Measurements from ENCODE around the gene ZNF606.

The ZNF606 gene

DNA sequence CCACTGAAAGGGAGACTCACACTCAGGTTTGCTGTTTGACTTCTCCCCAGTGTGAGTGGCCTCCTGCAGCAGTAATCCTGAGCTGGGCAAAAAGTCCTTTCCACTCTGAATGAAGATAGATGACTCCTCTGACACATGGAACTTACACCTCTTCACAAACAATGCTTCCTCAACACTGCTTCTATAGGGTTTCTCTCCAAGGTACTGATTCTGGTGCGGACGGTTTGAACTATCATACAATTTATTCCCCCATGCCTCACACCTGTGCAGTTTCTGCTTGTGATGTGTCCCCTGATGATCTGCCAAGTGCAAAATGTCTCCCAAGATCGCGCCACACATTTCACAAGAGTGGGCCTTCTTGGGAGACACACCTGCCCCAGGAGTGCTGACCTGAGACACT lies 75.0 kb downstream of the ZNF606 start:
- DNase-seq (ENCODE audit: low spot score) = no peak

All from NAMALWA (cell line).